ENCODE measurements around the gene TMEM234. TPM values are rescaled to one million over a fixed set of nuclear protein-coding genes. Genes with fewer than 3 reads are reported as not detected.

The TMEM234 gene
- polyA plus RNA-seq, 1 donor = 30.7 TPM

GRCh38 chr1:32178380-32179192 lies 43.6 kb downstream of the TMEM234 start:
- DNase-seq = no peak

- no peak for DNase-seq
Measured at GRCh38 chr1:32172621-32173245, 49.4 kb downstream of the TMEM234 start.

GRCh38 chr1:32170991-32171390 lies 51.2 kb downstream of the TMEM234 start:
- no peak for DNase-seq

Other genes starting within 250 kb of the TMEM234 start
- gene KHDRBS1, start 208.5 kb downstream of the TMEM234 start, polyA plus RNA-seq (ENCODE audit: insufficient read length) = 267 TPM
- gene TMEM39B, start 149.4 kb downstream of the TMEM234 start, polyA plus RNA-seq (ENCODE audit: insufficient read length) = 19.8 TPM
- 39.9 TPM for gene KPNA6, start 114.3 kb downstream of the TMEM234 start, polyA plus RNA-seq (ENCODE audit: insufficient read length)
- gene TXLNA, start 42.7 kb downstream of the TMEM234 start, polyA plus RNA-seq (ENCODE audit: insufficient read length) = 50.7 TPM
- 21.3 TPM for gene CCDC28B, start 21.8 kb downstream of the TMEM234 start, polyA plus RNA-seq (ENCODE audit: insufficient read length)
- gene IQCC, start 16.7 kb downstream of the TMEM234 start, polyA plus RNA-seq (ENCODE audit: insufficient read length) = 10.2 TPM
- 1.9 TPM for gene DCDC2B, start 13.3 kb downstream of the TMEM234 start, polyA plus RNA-seq (ENCODE audit: insufficient read length)
- 174 TPM for gene EIF3I, start 54 bp upstream of the TMEM234 start, polyA plus RNA-seq (ENCODE audit: insufficient read length)
- gene FAM167B, start 24.9 kb upstream of the TMEM234 start, polyA plus RNA-seq (ENCODE audit: insufficient read length) = 5.8 TPM
- 5.2 TPM for gene LCK, start 28.9 kb upstream of the TMEM234 start, polyA plus RNA-seq (ENCODE audit: insufficient read length)
- gene HDAC1, start 69.7 kb upstream of the TMEM234 start, polyA plus RNA-seq (ENCODE audit: insufficient read length) = 216 TPM
- 388 TPM for gene MARCKSL1, start 113.9 kb upstream of the TMEM234 start, polyA plus RNA-seq (ENCODE audit: insufficient read length)
- gene FAM229A, start 140.1 kb upstream of the TMEM234 start, polyA plus RNA-seq (ENCODE audit: insufficient read length) = 7.8 TPM
- 7.4 TPM for gene TSSK3, start 140.2 kb upstream of the TMEM234 start, polyA plus RNA-seq (ENCODE audit: insufficient read length)
- 61.7 TPM for gene BSDC1, start 172.1 kb upstream of the TMEM234 start, polyA plus RNA-seq (ENCODE audit: insufficient read length)
- 2.3 TPM for gene ZBTB8B, start 242.7 kb upstream of the TMEM234 start, polyA plus RNA-seq (ENCODE audit: insufficient read length)